ENCODE data around the gene INKA2.

Gene INKA2

GRCh38 chr1:111699268-111699667 lies 39.9 kb downstream of the INKA2 start:
- no peak for DNase-seq (ENCODE audit: low read depth)

- no peak for DNase-seq (ENCODE audit: low read depth)
Measured at GRCh38 chr1:111696330-111696729, 42.9 kb downstream of the INKA2 start.

- no peak for DNase-seq (ENCODE audit: low read depth)
Measured at GRCh38 chr1:111695801-111696200, 43.4 kb downstream of the INKA2 start.

- DNase-seq (ENCODE audit: low read depth), result no peak
Measured at GRCh38 chr1:111691886-111692285, 47.3 kb downstream of the INKA2 start.

- no peak for DNase-seq (ENCODE audit: low read depth)
Measured at GRCh38 chr1:111690306-111690617, 48.9 kb downstream of the INKA2 start.

Measured in activated T-cell treated with anti-CD3 and anti-CD28 coated beads for 48 hours (primary cell).